OCI-LY7 (cell line): ENCODE results near the gene APLP2. TPM values are rescaled to one million over a fixed set of nuclear protein-coding genes. Genes with fewer than 3 reads are reported as not detected.
A peak's percentile ranks its signal among the peaks of the same experiment; 100 is the strongest.

Source experiments
- BruUV-seq: library from RNA; stranded (reverse); fragments of 400-500 nt; replicated peaks from 2 replicates; lab custom pipeline; 2021; lab: Mats Ljungman, UMichigan
- CTCF ChIA-PET: fragments of 300-600 bp; sonication (Branson Sonifier 250); formaldehyde crosslinking; loops from one replicate; lab custom pipeline; 2022; ENCODE audit warnings: antibody characterized with exemption; ENCODE audit not compliant: unreplicated experiment; lab: Charles Lee
- POLR2A ChIA-PET: fragments of 300-600 bp; sonication (Branson Sonifier 250); formaldehyde crosslinking; loops from one replicate; lab custom pipeline; 2022; ENCODE audit warnings: antibody characterized with exemption; lab: Charles Lee
- DNase-seq: peaks from one replicate; pipeline ENCODE4 v3.0.0-alpha.2; 2015; ENCODE audit warnings: low spot score
- H2AFZ ChIP-seq: fragments of 200-600 bp; sonication (generic), shearing (Covaris generic); 2 replicates; pipeline ENCODE4 v1.6.1; 2014; ENCODE audit warnings: mild to moderate bottlenecking, antibody characterized with exemption, low read length, moderate library complexity
- H3K27ac ChIP-seq: fragments of 200-600 bp; sonication (generic); 2 replicates; pipeline ENCODE4 v1.5.1; 2014; ENCODE audit warnings: mixed run types, low read depth, mild to moderate bottlenecking, moderate library complexity, low read length, inconsistent platforms; ENCODE audit not compliant: poor library complexity, severe bottlenecking
- H3K36me3 ChIP-seq: fragments of 200-600 bp; sonication (generic); 2 replicates; pipeline ENCODE4 v1.6.1; 2014; ENCODE audit warnings: mild to moderate bottlenecking, antibody characterized with exemption, low read length, moderate library complexity, mixed read lengths; ENCODE audit not compliant: insufficient read depth
- H3K4me1 ChIP-seq: fragments of 200-600 bp; sonication (generic); 2 replicates; pipeline ENCODE4 v1.5.1; 2014; ENCODE audit warnings: mild to moderate bottlenecking, low read length; ENCODE audit not compliant: insufficient read depth, poor library complexity, severe bottlenecking
- H3K4me2 ChIP-seq: fragments of 200-600 bp; sonication (generic); 2 replicates; pipeline ENCODE4 v1.6.1; 2014; ENCODE audit warnings: mild to moderate bottlenecking, low read length
- H3K4me3 ChIP-seq: fragments of 200-600 bp; sonication (generic); 2 replicates; pipeline ENCODE4 v1.5.1; 2014; ENCODE audit warnings: mild to moderate bottlenecking, low read depth, low read length; ENCODE audit not compliant: poor library complexity, severe bottlenecking
- H3K79me2 ChIP-seq: fragments of 200-600 bp; sonication (generic); 2 replicates; pipeline ENCODE4 v1.6.1; 2016; ENCODE audit warnings: low read depth, mild to moderate bottlenecking, low read length, moderate library complexity, mixed read lengths; ENCODE audit not compliant: insufficient read depth
- H3K9me2 ChIP-seq: fragments of 200-600 bp; sonication (generic); 2 replicates; pipeline ENCODE4 v1.6.1; 2016; ENCODE audit warnings: mild to moderate bottlenecking, low read length, mixed read lengths; ENCODE audit not compliant: insufficient read depth
- H3K9me3 ChIP-seq: fragments of 200-600 bp; sonication (generic); 2 replicates; pipeline ENCODE4 v1.6.1; 2014; ENCODE audit warnings: mild to moderate bottlenecking, mixed run types, low read length, mixed read lengths
- H4K20me1 ChIP-seq: fragments of 200-600 bp; sonication (generic); 2 replicates; pipeline ENCODE4 v1.6.1; 2014; ENCODE audit warnings: mild to moderate bottlenecking, antibody characterized with exemption, low read length, moderate library complexity, mixed read lengths; ENCODE audit not compliant: insufficient read depth
- EZH2phosphoT487 ChIP-seq: fragments of 200-600 bp; sonication (generic); IDR thresholded peaks from 2 replicates; pipeline ENCODE4 v1.6.1; 2018; ENCODE audit warnings: low read depth, borderline replicate concordance, mild to moderate bottlenecking, mixed run types, antibody characterized with exemption, low read length, moderate library complexity, mixed read lengths
- intact Hi-C: fragments of 100-400 bp; cut with micrococcal nuclease; formaldehyde crosslinking; loops from one replicate; pipeline ENCODE4 v1.10.0; 2022; ENCODE audit not compliant: unreplicated experiment
- total RNA-seq, 2 experiments: library from RNA; depleted of rRNA in 1 of 2; stranded (reverse); fragments of >200 nt in 1 of 2; shearing (Covaris generic) in 1 of 2; gene quantifications; 2 replicates each; pipeline ENCODE4 v1.2.3, GENCODE V29; 2014 to 2022
- TF ChIP-seq, protein P1 (sequence below): fragments of 200-600 bp; sonication (generic); conservative IDR thresholded peaks from 2 replicates; pipeline ENCODE4 v1.5.1; 2014; ENCODE audit warnings: mild to moderate bottlenecking, antibody characterized with exemption, low read length, moderate library complexity, mixed read lengths

Gene APLP2
- total RNA-seq, 2 experiments from 2014 or later = 147 to 284 TPM

- no peak for TF ChIP-seq EZH2phosphoT487
- TF ChIP-seq, protein P1, sequence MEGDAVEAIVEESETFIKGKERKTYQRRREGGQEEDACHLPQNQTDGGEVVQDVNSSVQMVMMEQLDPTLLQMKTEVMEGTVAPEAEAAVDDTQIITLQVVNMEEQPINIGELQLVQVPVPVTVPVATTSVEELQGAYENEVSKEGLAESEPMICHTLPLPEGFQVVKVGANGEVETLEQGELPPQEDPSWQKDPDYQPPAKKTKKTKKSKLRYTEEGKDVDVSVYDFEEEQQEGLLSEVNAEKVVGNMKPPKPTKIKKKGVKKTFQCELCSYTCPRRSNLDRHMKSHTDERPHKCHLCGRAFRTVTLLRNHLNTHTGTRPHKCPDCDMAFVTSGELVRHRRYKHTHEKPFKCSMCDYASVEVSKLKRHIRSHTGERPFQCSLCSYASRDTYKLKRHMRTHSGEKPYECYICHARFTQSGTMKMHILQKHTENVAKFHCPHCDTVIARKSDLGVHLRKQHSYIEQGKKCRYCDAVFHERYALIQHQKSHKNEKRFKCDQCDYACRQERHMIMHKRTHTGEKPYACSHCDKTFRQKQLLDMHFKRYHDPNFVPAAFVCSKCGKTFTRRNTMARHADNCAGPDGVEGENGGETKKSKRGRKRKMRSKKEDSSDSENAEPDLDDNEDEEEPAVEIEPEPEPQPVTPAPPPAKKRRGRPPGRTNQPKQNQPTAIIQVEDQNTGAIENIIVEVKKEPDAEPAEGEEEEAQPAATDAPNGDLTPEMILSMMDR = no peak
- DNase-seq = peak; percentile 83
- BruUV-seq = TSS peak; percentile 96
- ChIA-PET POLR2A (interaction anchor here (0.5 to 6.0 kb wide), 24 partner anchors 12 to 1506 kb away, joined by 3 to 43 read pairs (median 4); partner anchors contain the start of gene PRDM10), CTCF (interaction anchor here (1.2 to 1.4 kb wide), 2 partner anchors 14 to 126 kb away, joined by 3 to 4 read pairs; no protein-coding TSS in a partner anchor)
- H4K20me1 ChIP-seq = peaks cover 7% of the 10 kb centered on the region; the same call in 1 of the 2 replicates
- peak overlapping the region; percentile 61 for H3K4me3 ChIP-seq
- no peaks in the 10 kb centered on the region for H3K9me2 ChIP-seq
- H3K9me3 ChIP-seq = no peaks in the 10 kb centered on the region; the same call in 1 of the 2 replicates
- peaks cover 89% of the 10 kb centered on the region for H3K4me1 ChIP-seq
- H3K4me2 ChIP-seq = peak overlapping the region; percentile 82
- H3K27ac ChIP-seq = peak overlapping the region; percentile 90
- peaks cover 68% of the 10 kb centered on the region for H3K79me2 ChIP-seq
- intact Hi-C loops = loop anchor here (1.0 to 5.0 kb wide), 6 partner anchors 42 to 172 kb away; no protein-coding TSS in a partner anchor
- H3K36me3 ChIP-seq = peaks cover 78% of the 10 kb centered on the region
- no peak overlapping the region for H2AFZ ChIP-seq
These were observed 49.1 kb downstream of the APLP2 start for GRCh38 chr11:130118636-130119387.

DNA sequence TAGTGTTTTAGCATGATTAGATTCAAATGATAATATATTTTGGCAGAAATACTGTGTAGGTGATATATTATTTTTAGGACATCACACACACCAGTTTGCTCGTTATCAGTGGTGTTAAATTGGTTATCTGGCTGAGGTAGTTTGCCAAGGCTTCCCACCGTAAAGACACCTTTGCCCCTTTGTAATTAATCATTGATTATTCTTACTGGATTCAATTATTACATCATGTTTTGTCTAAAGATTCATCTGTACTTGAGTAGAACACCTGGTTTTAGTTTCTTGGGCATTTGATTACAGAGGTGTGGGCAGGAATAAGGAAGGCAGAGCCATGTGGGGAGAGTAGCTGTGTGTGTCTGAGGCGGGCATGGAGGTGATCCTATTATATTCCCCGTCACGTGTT lies 50.4 kb downstream of the APLP2 start:
- Histone ChIP-seq H4K20me1 (no peaks in the 10 kb centered on the region), H3K36me3 (peaks cover 82% of the 10 kb centered on the region), H3K79me2 (peaks cover 57% of the 10 kb centered on the region), H3K4me2 (peak overlapping the region; percentile 82), H3K27ac (peak overlapping the region; percentile 90), H3K4me3 (no peak overlapping the region), H3K9me2 (no peaks in the 10 kb centered on the region), H3K9me3 (no peaks in the 10 kb centered on the region; the same call in 1 of the 2 replicates), H2AFZ (no peak overlapping the region), H3K4me1 (peaks cover 77% of the 10 kb centered on the region)
- TF ChIP-seq, protein P1 = no peak
- no peak for TF ChIP-seq EZH2phosphoT487
- DNase-seq = no peak
- ChIA-PET CTCF (interaction anchor here (1.4 to 2.0 kb wide), 2 partner anchors 12 to 13 kb away, joined by 3 to 5 read pairs; no protein-coding TSS in a partner anchor), POLR2A (interaction anchor here (1.4 to 6.0 kb wide), 8 partner anchors 11 to 169 kb away, joined by 4 to 43 read pairs (median 10); partner anchors contain the start of gene PRDM10)
- intact Hi-C loops = loop anchor here (2.0 kb wide), 1 partner anchor 197 kb away; no protein-coding TSS in a partner anchor
- BruUV-seq = no TSS peak
